ENCODE data around the gene RETREG3. TPM values are rescaled to one million over a fixed set of nuclear protein-coding genes. Genes with fewer than 3 reads are reported as not detected.

RETREG3 gene
- total and polyA plus RNA-seq, 2 of the 13 experiments (the other 11 are each of a cell fraction or from before 2014, with no cell fraction given): 47.0 to 55.8 TPM

DNA sequence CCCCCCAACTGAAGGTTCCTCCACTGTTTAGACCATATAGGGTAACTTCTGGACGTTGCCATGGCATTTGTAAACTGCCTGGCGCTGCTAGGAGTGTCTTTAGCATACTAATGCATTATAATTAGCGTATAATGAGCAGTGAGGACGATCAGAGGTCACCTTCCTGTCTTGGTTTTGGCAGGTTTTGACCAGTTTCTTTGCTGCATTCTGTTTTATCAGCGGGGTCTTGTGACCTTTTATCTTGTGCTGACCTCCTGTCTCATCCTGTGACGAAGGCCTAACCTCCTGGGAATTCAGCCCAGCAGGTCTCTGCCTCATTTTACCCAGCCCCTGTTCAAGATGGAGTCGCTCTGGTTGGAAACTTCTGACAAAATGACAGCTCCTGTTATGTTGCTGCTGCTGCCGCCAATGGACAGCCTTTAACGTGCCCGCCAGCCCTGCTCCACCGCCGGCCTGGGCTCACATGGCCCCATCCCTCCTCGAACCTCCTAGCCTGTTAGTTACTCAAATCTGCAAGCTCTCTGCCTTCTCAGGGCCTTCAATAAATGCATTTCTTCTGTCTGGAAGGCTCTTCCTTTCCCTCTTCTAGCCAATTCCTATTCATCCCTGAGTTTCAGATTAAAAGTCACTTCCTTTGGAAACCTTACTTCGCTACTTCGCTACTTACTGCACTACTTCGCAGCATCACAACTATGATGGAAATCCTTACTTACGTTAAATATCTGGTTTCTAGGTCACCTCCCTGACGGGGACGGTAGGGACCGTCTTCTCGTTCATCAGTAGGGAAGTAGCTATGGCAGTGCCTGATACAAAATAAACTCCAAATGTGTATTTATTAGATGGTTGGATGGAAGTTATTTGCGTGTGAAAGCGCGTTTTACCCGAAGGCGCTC, 73.8 kb downstream of the RETREG3 start (continued):
- TF ChIP-seq, protein P1, sequence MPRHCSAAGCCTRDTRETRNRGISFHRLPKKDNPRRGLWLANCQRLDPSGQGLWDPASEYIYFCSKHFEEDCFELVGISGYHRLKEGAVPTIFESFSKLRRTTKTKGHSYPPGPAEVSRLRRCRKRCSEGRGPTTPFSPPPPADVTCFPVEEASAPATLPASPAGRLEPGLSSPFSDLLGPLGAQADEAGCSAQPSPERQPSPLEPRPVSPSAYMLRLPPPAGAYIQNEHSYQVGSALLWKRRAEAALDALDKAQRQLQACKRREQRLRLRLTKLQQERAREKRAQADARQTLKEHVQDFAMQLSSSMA (CRISPR knock-in tag; IDR thresholded peaks at IDR 0.05): no peak
- TF ChIP-seq ZNF3 (CRISPR knock-in tag; IDR thresholded peaks at IDR 0.05) (no peak; the same call in 1 of the 2 replicates), FOXC1 (CRISPR knock-in tag; IDR thresholded peaks at IDR 0.05; ENCODE audit: borderline replicate concordance) (no peak), AGO1 (IDR thresholded peaks at IDR 0.05; ENCODE audit: low read depth, low read length, poor library complexity, severe bottlenecking) (no peak), ESRRA (CRISPR knock-in tag; IDR thresholded peaks at IDR 0.05; ENCODE audit: low read depth) (no peak), KLF15 (CRISPR knock-in tag; IDR thresholded peaks at IDR 0.05; ENCODE audit: borderline replicate concordance) (no peak)
- TF ChIP-seq, protein P2, sequence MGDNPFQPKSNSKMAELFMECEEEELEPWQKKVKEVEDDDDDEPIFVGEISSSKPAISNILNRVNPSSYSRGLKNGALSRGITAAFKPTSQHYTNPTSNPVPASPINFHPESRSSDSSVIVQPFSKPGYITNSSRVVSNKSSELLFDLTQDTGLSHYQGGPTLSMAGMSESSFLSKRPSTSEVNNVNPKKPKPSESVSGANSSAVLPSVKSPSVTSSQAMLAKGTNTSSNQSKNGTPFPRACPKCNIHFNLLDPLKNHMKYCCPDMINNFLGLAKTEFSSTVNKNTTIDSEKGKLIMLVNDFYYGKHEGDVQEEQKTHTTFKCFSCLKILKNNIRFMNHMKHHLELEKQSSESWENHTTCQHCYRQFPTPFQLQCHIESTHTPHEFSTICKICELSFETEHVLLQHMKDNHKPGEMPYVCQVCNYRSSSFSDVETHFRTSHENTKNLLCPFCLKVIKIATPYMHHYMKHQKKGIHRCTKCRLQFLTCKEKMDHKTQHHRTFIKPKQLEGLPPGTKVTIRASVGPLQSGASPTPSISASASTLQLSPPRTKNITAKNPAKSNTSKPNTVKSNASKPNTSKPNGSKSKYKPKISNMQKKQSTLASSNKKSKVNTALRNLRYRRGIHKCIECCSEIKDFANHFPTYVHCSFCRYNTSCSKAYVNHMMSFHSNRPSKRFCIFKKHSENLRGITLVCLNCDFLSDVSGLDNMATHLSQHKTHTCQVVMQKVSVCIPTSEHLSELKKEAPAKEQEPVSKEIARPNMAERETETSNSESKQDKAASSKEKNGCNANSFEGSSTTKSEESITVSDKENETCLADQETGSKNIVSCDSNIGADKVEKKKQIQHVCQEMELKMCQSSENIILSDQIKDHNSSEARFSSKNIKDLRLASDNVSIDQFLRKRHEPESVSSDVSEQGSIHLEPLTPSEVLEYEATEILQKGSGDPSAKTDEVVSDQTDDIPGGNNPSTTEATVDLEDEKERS (CRISPR knock-in tag; IDR thresholded peaks at IDR 0.05): 0 out of 2 replicates have a peak, but pooled peaks have one; percentile 9
- TF ChIP-seq, protein P3, sequence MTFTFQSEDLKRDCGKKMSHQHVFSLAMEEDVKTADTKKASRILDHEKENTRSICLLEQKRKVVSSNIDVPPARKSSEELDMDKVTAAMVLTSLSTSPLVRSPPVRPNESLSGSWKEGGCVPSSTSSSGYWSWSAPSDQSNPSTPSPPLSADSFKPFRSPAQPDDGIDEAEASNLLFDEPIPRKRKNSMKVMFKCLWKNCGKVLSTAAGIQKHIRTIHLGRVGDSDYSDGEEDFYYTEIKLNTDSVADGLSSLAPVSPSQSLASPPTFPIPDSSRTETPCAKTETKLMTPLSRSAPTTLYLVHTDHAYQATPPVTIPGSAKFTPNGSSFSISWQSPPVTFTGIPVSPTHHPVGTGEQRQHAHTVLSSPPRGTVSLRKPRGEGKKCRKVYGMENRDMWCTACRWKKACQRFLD (CRISPR knock-in tag; IDR thresholded peaks at IDR 0.05; ENCODE audit: borderline replicate concordance): no peak
- TF ChIP-seq, protein P4, sequence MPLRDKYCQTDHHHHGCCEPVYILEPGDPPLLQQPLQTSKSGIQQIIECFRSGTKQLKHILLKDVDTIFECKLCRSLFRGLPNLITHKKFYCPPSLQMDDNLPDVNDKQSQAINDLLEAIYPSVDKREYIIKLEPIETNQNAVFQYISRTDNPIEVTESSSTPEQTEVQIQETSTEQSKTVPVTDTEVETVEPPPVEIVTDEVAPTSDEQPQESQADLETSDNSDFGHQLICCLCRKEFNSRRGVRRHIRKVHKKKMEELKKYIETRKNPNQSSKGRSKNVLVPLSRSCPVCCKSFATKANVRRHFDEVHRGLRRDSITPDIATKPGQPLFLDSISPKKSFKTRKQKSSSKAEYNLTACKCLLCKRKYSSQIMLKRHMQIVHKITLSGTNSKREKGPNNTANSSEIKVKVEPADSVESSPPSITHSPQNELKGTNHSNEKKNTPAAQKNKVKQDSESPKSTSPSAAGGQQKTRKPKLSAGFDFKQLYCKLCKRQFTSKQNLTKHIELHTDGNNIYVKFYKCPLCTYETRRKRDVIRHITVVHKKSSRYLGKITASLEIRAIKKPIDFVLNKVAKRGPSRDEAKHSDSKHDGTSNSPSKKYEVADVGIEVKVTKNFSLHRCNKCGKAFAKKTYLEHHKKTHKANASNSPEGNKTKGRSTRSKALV (CRISPR knock-in tag; IDR thresholded peaks at IDR 0.05): peak; percentile 66; the same call in 1 of the 2 replicates
- TF ChIP-seq, protein P5, sequence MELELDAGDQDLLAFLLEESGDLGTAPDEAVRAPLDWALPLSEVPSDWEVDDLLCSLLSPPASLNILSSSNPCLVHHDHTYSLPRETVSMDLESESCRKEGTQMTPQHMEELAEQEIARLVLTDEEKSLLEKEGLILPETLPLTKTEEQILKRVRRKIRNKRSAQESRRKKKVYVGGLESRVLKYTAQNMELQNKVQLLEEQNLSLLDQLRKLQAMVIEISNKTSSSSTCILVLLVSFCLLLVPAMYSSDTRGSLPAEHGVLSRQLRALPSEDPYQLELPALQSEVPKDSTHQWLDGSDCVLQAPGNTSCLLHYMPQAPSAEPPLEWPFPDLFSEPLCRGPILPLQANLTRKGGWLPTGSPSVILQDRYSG (CRISPR knock-in tag; IDR thresholded peaks at IDR 0.05): no peak
- TF ChIP-seq, protein P6, sequence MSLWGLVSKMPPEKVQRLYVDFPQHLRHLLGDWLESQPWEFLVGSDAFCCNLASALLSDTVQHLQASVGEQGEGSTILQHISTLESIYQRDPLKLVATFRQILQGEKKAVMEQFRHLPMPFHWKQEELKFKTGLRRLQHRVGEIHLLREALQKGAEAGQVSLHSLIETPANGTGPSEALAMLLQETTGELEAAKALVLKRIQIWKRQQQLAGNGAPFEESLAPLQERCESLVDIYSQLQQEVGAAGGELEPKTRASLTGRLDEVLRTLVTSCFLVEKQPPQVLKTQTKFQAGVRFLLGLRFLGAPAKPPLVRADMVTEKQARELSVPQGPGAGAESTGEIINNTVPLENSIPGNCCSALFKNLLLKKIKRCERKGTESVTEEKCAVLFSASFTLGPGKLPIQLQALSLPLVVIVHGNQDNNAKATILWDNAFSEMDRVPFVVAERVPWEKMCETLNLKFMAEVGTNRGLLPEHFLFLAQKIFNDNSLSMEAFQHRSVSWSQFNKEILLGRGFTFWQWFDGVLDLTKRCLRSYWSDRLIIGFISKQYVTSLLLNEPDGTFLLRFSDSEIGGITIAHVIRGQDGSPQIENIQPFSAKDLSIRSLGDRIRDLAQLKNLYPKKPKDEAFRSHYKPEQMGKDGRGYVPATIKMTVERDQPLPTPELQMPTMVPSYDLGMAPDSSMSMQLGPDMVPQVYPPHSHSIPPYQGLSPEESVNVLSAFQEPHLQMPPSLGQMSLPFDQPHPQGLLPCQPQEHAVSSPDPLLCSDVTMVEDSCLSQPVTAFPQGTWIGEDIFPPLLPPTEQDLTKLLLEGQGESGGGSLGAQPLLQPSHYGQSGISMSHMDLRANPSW (CRISPR knock-in tag; IDR thresholded peaks at IDR 0.05; ENCODE audit: borderline replicate concordance): no peak
- TF ChIP-seq, protein P7, sequence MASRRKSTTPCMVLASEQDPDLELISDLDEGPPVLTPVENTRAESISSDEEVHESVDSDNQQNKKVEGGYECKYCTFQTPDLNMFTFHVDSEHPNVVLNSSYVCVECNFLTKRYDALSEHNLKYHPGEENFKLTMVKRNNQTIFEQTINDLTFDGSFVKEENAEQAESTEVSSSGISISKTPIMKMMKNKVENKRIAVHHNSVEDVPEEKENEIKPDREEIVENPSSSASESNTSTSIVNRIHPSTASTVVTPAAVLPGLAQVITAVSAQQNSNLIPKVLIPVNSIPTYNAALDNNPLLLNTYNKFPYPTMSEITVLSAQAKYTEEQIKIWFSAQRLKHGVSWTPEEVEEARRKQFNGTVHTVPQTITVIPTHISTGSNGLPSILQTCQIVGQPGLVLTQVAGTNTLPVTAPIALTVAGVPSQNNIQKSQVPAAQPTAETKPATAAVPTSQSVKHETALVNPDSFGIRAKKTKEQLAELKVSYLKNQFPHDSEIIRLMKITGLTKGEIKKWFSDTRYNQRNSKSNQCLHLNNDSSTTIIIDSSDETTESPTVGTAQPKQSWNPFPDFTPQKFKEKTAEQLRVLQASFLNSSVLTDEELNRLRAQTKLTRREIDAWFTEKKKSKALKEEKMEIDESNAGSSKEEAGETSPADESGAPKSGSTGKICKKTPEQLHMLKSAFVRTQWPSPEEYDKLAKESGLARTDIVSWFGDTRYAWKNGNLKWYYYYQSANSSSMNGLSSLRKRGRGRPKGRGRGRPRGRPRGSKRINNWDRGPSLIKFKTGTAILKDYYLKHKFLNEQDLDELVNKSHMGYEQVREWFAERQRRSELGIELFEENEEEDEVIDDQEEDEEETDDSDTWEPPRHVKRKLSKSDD (CRISPR knock-in tag; IDR thresholded peaks at IDR 0.05; ENCODE audit: low read depth): no peak

Measured in HepG2 (cell line).